H1 (cell line): ENCODE results near the gene ZNF526. TPM values are rescaled to one million over a fixed set of nuclear protein-coding genes. Genes with fewer than 3 reads are reported as not detected.

ENCODE experiments used
- CTCF ChIA-PET: fragments of 300-600 bp; sonication (Branson Sonifier 250); formaldehyde crosslinking; loops from one replicate; lab custom pipeline; 2021; ENCODE audit not compliant: partially characterized antibody; lab: Charles Lee
- POLR2A ChIA-PET: fragments of 300-600 bp; sonication (Branson Sonifier 250); formaldehyde crosslinking; loops from one replicate; lab custom pipeline; 2021; ENCODE audit warnings: inconsistent platforms; ENCODE audit not compliant: partially characterized antibody; lab: Charles Lee
- DNase-seq, 2 experiments: peaks; one replicate each; pipeline versions ENCODE4 v3.0.0 to v3.0.0-alpha.2; 2010 to 2022; ENCODE audit warnings: low spot score in 2 of 2, low read depth in 1 of 2, mixed read lengths in 1 of 2
- FAIRE-seq: peaks from 2 replicates; lab custom pipeline; 2011; peaks lifted over from hg19 to GRCh38; lab: Jason Lieb, UNC
- H2AFZ ChIP-seq: 2 replicates; pipeline ENCODE4 v1.8.1; 2012; ENCODE audit warnings: low read length, inconsistent platforms
- H2AK5ac ChIP-seq: 2 replicates; pipeline ENCODE4 v1.6.1; 2013; ENCODE audit warnings: low read depth, low read length
- H2BK120ac ChIP-seq: replicated peaks from 2 replicates; pipeline ENCODE3; 2013; ENCODE audit warnings: low read depth, low read length, inconsistent platforms
- H2BK12ac ChIP-seq: 2 replicates; pipeline ENCODE4 v1.6.1; 2013; ENCODE audit warnings: low read depth, low read length
- H2BK15ac ChIP-seq: 2 replicates; pipeline ENCODE4 v1.6.1; 2013; ENCODE audit warnings: low read length
- H2BK20ac ChIP-seq: 2 replicates; pipeline ENCODE4 v1.6.1; 2013; ENCODE audit warnings: low read length
- H2BK5ac ChIP-seq: 2 replicates; pipeline ENCODE4 v1.6.1; 2013; ENCODE audit warnings: low read depth, low read length
- H3K14ac ChIP-seq: 2 replicates; pipeline ENCODE4 v1.6.1; 2013; ENCODE audit warnings: inconsistent platforms; ENCODE audit not compliant: insufficient read length
- H3K18ac ChIP-seq: 2 replicates; pipeline ENCODE4 v1.6.1; 2013; ENCODE audit warnings: low read length; ENCODE audit errors: extremely low read depth
- H3K23ac ChIP-seq: 2 replicates; pipeline ENCODE4 v1.6.1; 2013; ENCODE audit warnings: inconsistent platforms; ENCODE audit not compliant: insufficient read length
- H3K23me2 ChIP-seq: 2 replicates; pipeline ENCODE4 v1.6.1; 2013; ENCODE audit warnings: low read depth, low read length
- H3K27ac ChIP-seq: 2 replicates; pipeline ENCODE4 v1.6.1; 2011; ENCODE audit warnings: low read depth, low read length, inconsistent platforms
- H3K27me3 ChIP-seq, 4 experiments: replicated peaks in 1 of 4; 1 replicate in 1 of 4; 2 replicates in 3 of 4; pipeline versions ENCODE4 v1.6.1 to v1.8.1; 2011 to 2013; ENCODE audit warnings: low read length in 3 of 4, mild to moderate bottlenecking in 3 of 4, inconsistent platforms in 2 of 4, mixed read lengths in 2 of 4, moderate library complexity in 1 of 4; ENCODE audit not compliant: control insufficient read depth in 3 of 4, insufficient read depth in 3 of 4; ENCODE audit errors: extremely low read depth in 1 of 4
- H3K36me3 ChIP-seq, 4 experiments: 2 replicates each; pipeline versions ENCODE4 v1.6.1 to v1.8.1; 2011 to 2013; ENCODE audit warnings: mild to moderate bottlenecking in 4 of 4, low read length in 3 of 4, moderate library complexity in 2 of 4, control low read depth in 1 of 4, inconsistent platforms in 1 of 4; ENCODE audit not compliant: insufficient read depth in 4 of 4, control insufficient read depth in 2 of 4
- H3K4ac ChIP-seq: replicated peaks from 2 replicates; pipeline ENCODE3; 2013; ENCODE audit warnings: low read length, low read depth, mixed read lengths, inconsistent platforms; ENCODE audit not compliant: insufficient read length
- H3K4me1 ChIP-seq, 4 experiments: replicated peaks in 1 of 4; 1 replicate in 1 of 4; 2 replicates in 3 of 4; pipeline versions ENCODE4 v1.6.1 to v1.8.1; 2011 to 2013; ENCODE audit warnings: low read length in 3 of 4, inconsistent platforms in 2 of 4, mixed read lengths in 1 of 4; ENCODE audit not compliant: insufficient read depth in 4 of 4, control insufficient read depth in 3 of 4
- H3K4me2 ChIP-seq, 2 experiments: 2 replicates each; pipeline versions ENCODE4 v1.6.1 to v1.8.1; 2011 to 2013; ENCODE audit warnings: low read depth in 2 of 2, low read length in 2 of 2, control low read depth in 1 of 2, inconsistent platforms in 1 of 2, mild to moderate bottlenecking in 1 of 2; ENCODE audit not compliant: insufficient read depth in 1 of 2
- H3K4me3 ChIP-seq, 4 experiments: fragments of 200-600, 300-600 bp in 1 of 4; sonication (generic), shearing (Covaris generic), sonication (Bioruptor Twin) in 1 of 4; 2 replicates each; pipeline versions ENCODE4 v1.5.1 to v1.8.1; 2011 to 2016; ENCODE audit warnings: low read length in 4 of 4, low read depth in 3 of 4, control low read depth in 2 of 4, inconsistent platforms in 2 of 4, mild to moderate bottlenecking in 2 of 4, mixed read lengths in 1 of 4, moderate library complexity in 1 of 4; ENCODE audit not compliant: insufficient read depth in 2 of 4; ENCODE audit errors: extremely low read depth in 1 of 4
- H3K56ac ChIP-seq: replicated peaks from 2 replicates; pipeline ENCODE3; 2013; ENCODE audit warnings: low read depth, mild to moderate bottlenecking, mixed read lengths, low read length, inconsistent platforms; ENCODE audit not compliant: insufficient read length
- H3K79me1 ChIP-seq: 2 replicates; pipeline ENCODE4 v1.6.1; 2013; ENCODE audit warnings: low read depth, low read length, control low read depth
- H3K79me2 ChIP-seq, 2 experiments: 2 replicates each; pipeline versions ENCODE4 v1.6.1 to v1.8.1; 2012 to 2013; ENCODE audit warnings: low read length in 2 of 2, mild to moderate bottlenecking in 2 of 2, inconsistent platforms in 1 of 2; ENCODE audit not compliant: insufficient read depth in 2 of 2, control insufficient read depth in 1 of 2
- H3K9ac ChIP-seq, 4 experiments: replicated peaks in 1 of 4; 1 replicate in 1 of 4; 2 replicates in 3 of 4; pipeline versions ENCODE4 v1.6.1 to v1.8.1; 2011 to 2013; ENCODE audit warnings: low read depth in 3 of 4, low read length in 3 of 4, control low read depth in 2 of 4, mild to moderate bottlenecking in 2 of 4, moderate library complexity in 2 of 4, inconsistent platforms in 1 of 4; ENCODE audit errors: extremely low read depth in 1 of 4
- H3K9me3 ChIP-seq, 2 experiments: 2 replicates each; pipeline versions ENCODE4 v1.6.1 to v1.8.1; 2012 to 2013; ENCODE audit warnings: mild to moderate bottlenecking in 2 of 2, moderate library complexity in 2 of 2, control low read depth in 1 of 2, inconsistent platforms in 1 of 2, low read depth in 1 of 2, low read length in 1 of 2, mixed read lengths in 1 of 2; ENCODE audit not compliant: insufficient read depth in 2 of 2
- H4K20me1 ChIP-seq, 2 experiments: replicated peaks in 1 of 2; 2 replicates each; pipeline versions ENCODE3 to v1.8.1; 2011 to 2013; ENCODE audit warnings: inconsistent platforms in 2 of 2, low read length in 2 of 2, mild to moderate bottlenecking in 1 of 2; ENCODE audit not compliant: insufficient read depth in 2 of 2, control insufficient read depth in 1 of 2
- H4K5ac ChIP-seq: 2 replicates; pipeline ENCODE4 v1.6.1; 2013; ENCODE audit warnings: low read length, low read depth, mixed read lengths, inconsistent platforms; ENCODE audit not compliant: insufficient read length
- H4K8ac ChIP-seq: 2 replicates; pipeline ENCODE4 v1.8.0; 2013; ENCODE audit warnings: mild to moderate bottlenecking, moderate library complexity, low read length, inconsistent platforms; ENCODE audit not compliant: insufficient read depth; ENCODE audit errors: extremely low read depth
- H4K91ac ChIP-seq: replicated peaks from 2 replicates; pipeline ENCODE3; 2013; ENCODE audit warnings: low read length, mixed read lengths, inconsistent platforms; ENCODE audit not compliant: insufficient read length
- CEBPB ChIP-seq: IDR thresholded peaks from 2 replicates; pipeline ENCODE4 v1.6.1; 2012; ENCODE audit warnings: low read depth, low read length
- CHD1 ChIP-seq: IDR thresholded peaks from 2 replicates; pipeline ENCODE4 v1.6.1; 2012; ENCODE audit warnings: low read depth, low read length, improper control_type of control experiment
- CREB1 ChIP-seq: IDR thresholded peaks from 2 replicates; pipeline ENCODE4 v1.6.1; 2012; ENCODE audit warnings: inconsistent platforms
- CTCF ChIP-seq, 3 experiments: IDR thresholded peaks; 1 replicate in 2 of 3; 2 replicates in 1 of 3; pipeline versions ENCODE4 v1.5.1 to v1.6.1; 2011; ENCODE audit warnings: low read length in 3 of 3, mild to moderate bottlenecking in 3 of 3, inconsistent platforms in 2 of 3, low read depth in 1 of 3, moderate library complexity in 1 of 3; ENCODE audit not compliant: insufficient read depth in 1 of 3; ENCODE audit errors: control extremely low read depth in 1 of 3
- KDM5A ChIP-seq: fragments of 200-600 bp; IDR thresholded peaks from 2 replicates; pipeline ENCODE4 v1.7.1; 2012; ENCODE audit warnings: mild to moderate bottlenecking, low read length, inconsistent platforms, mixed read lengths
- POLR2A ChIP-seq, 2 experiments: IDR thresholded peaks; 1 replicate in 1 of 2; 2 replicates in 1 of 2; pipeline ENCODE4 v1.6.1; 2011; ENCODE audit warnings: low read depth in 2 of 2, low read length in 2 of 2, mild to moderate bottlenecking in 2 of 2; ENCODE audit errors: control extremely low read depth in 1 of 2
- RBBP5 ChIP-seq: IDR thresholded peaks from 2 replicates; pipeline ENCODE4 v1.7.1; 2012; ENCODE audit warnings: low read depth, mild to moderate bottlenecking, inconsistent platforms, low read length, moderate library complexity, borderline replicate concordance
- RXRA ChIP-seq: IDR thresholded peaks from 2 replicates; pipeline ENCODE4 v1.6.1; 2011; ENCODE audit warnings: low read depth, mild to moderate bottlenecking, low read length, moderate library complexity; ENCODE audit not compliant: insufficient read depth
- SP1 ChIP-seq: IDR thresholded peaks from 2 replicates; pipeline ENCODE4 v1.6.1; 2011; ENCODE audit warnings: low read depth, low read length
- SP2 ChIP-seq: IDR thresholded peaks from 2 replicates; pipeline ENCODE4 v1.6.1; 2012; ENCODE audit warnings: mild to moderate bottlenecking, low read length, inconsistent platforms
- SP4 ChIP-seq: IDR thresholded peaks from 2 replicates; pipeline ENCODE4 v1.6.1; 2012; ENCODE audit warnings: low read length, inconsistent platforms
- YY1 ChIP-seq: IDR thresholded peaks from 2 replicates; pipeline ENCODE4 v1.6.1; 2011; ENCODE audit warnings: low read depth, mild to moderate bottlenecking, low read length
- WGBS, 2 experiments: shearing (Covaris generic) in 1 of 2; methylation state at CpG; one replicate each; pipeline versions ENCODE4 v1.1.6 to v1.1.7; 2013 to 2015; ENCODE audit warnings: low lambda C conversion rate in 2 of 2, mixed read lengths in 2 of 2, inconsistent platforms in 1 of 2, low coverage in 1 of 2, missing lambda C conversion rate in 1 of 2; ENCODE audit not compliant: insufficient replicate concordance in 2 of 2, insufficient coverage in 1 of 2, insufficient read length in 1 of 2; ENCODE audit errors: extremely low coverage in 1 of 2, missing lambda C conversion rate in 1 of 2; 5-methylcytosine and 5-hydroxymethylcytosine counted together
- polyA plus RNA-seq, 7 experiments: library from polyadenylated mRNA; depleted of rRNA in 3 of 7; stranded (reverse) in 5 of 7; unstranded in 2 of 7; fragments of >200 nt in 5 of 7; fragments of 200-250 nt in 2 of 7; gene quantifications; 1 replicate in 5 of 7; 2 replicates in 1 of 7; 4 replicates in 1 of 7; pipeline versions ENCODE4 v1.2.1 to v1.2.3, GENCODE V29; 2011 to 2013; ENCODE audit warnings: missing spikeins in 2 of 7, mixed read lengths in 2 of 7
- total RNA-seq: library from RNA; stranded (reverse); fragmentation: NEBNext Ultra II Directional; extraction: Animal tissue kit (Norgen Biotek cat#: 25700); gene quantifications from 2 replicates; pipeline ENCODE4 v1.2.1, GENCODE V29; 2021
- TF ChIP-seq, protein P1 (sequence below): IDR thresholded peaks from 2 replicates; pipeline ENCODE4 v1.6.1; 2011; ENCODE audit warnings: low read depth, mild to moderate bottlenecking, low read length; ENCODE audit not compliant: insufficient read depth

Gene ZNF526
- total and polyA plus RNA-seq, 2 of the 8 experiments (the other 6 are each of a cell fraction or from before 2014, with no cell fraction given) = 8.4 to 14.1 TPM

DNA sequence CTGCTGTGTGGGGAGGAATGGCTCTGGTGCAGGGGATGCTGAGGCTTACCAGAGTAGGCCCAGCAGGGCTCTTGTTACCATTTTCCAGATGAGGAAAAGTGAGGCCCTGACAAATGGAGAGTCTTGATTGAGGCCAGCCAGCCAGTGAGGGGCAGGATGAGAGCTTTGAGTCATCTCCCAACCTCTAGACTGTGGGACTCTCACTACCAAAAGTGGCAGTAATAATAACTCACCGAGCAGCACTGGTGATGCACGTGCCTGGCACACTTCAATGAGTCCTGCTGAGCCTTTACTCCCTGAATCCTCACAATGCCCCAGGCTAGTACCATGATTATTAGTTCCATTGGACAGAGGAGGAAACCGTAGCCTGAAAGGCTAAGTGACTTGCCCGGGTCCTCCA is 56.7 kb downstream of the ZNF526 start:
- CTCF ChIA-PET = interaction anchor here (1.0 to 7.4 kb wide), 5 partner anchors 11 to 101 kb away, joined by 3 to 260 read pairs (median 42); partner anchors contain the start of genes ERF and GSK3A
- no peaks in the 10 kb centered on the region for H3K79me2 ChIP-seq

More for the DNA sequence above, 56.7 kb downstream of the ZNF526 start:
- no peak overlapping the region for H4K8ac ChIP-seq
- H3K4me3 ChIP-seq = no peak overlapping the region
- H2AFZ ChIP-seq = no peak overlapping the region
- H2AK5ac ChIP-seq = no peak overlapping the region
- H3K23ac ChIP-seq = no peak overlapping the region
- peaks cover 0 to 10% of the 10 kb centered on the region in 2 experiments for H4K20me1 ChIP-seq
- DNase-seq = no peak
- H2BK15ac ChIP-seq = no peak overlapping the region
- no peak overlapping the region for H3K56ac ChIP-seq
- no peak overlapping the region for H2BK120ac ChIP-seq
- H2BK12ac ChIP-seq = no peak overlapping the region
- H2BK5ac ChIP-seq = no peak overlapping the region
- H3K4me1 ChIP-seq = peaks cover under 1 to 18% (median 7%) of the 10 kb centered on the region in 4 experiments
- no peak overlapping the region for H3K4ac ChIP-seq
- no peak overlapping the region for H3K4me2 ChIP-seq
- TF ChIP-seq, protein P1, sequence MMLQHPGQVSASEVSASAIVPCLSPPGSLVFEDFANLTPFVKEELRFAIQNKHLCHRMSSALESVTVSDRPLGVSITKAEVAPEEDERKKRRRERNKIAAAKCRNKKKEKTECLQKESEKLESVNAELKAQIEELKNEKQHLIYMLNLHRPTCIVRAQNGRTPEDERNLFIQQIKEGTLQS = no peak
- TF ChIP-seq CEBPB = no peak
- TF ChIP-seq SP4 = no peak
- TF ChIP-seq SP2 = no peak
- no peak for TF ChIP-seq CREB1
- no peak for TF ChIP-seq YY1
- TF ChIP-seq POLR2A (IDR thresholded peaks at IDR 0.05; ENCODE audit: control extremely low read depth in 1 of 2, low read depth in 2 of 2, low read length in 2 of 2) = no peak
- no peak for TF ChIP-seq CHD1
- no peak for TF ChIP-seq KDM5A
- TF ChIP-seq RBBP5 = no peak
- TF ChIP-seq RXRA = no peak
- no peak for TF ChIP-seq CTCF (IDR thresholded peaks at IDR 0.05; ENCODE audit: control extremely low read depth in 1 of 3, insufficient read depth in 1 of 3, low read depth in 1 of 3, low read length in 3 of 3)
- TF ChIP-seq SP1 = no peak
- TF ChIP-seq, all 59 proteins: peak for 0
- no peak overlapping the region for H4K91ac ChIP-seq
- WGBS, 2 experiments = 88% methylated on average over 4 of the region's 4 CpGs; no CpG with 5 or more reads in 1 of the 2 experiments
- no peak overlapping the region for H2BK20ac ChIP-seq
- peaks cover 0 to 15% (median 5%) of the 10 kb centered on the region in 4 experiments; a peak in 2 of 8 replicates for H3K36me3 ChIP-seq
- no peaks in the 10 kb centered on the region for H3K79me1 ChIP-seq
- no peaks in the 10 kb centered on the region for H3K27me3 ChIP-seq
- H4K5ac ChIP-seq = no peak overlapping the region
- no peak overlapping the region for H3K18ac ChIP-seq
- H3K27ac ChIP-seq = no peak overlapping the region
- FAIRE-seq = no peak
- POLR2A ChIA-PET = interaction anchor here (0.6 to 6.5 kb wide), 2 partner anchors 31 to 836 kb away, joined by 3 to 68 read pairs; no protein-coding TSS in a partner anchor
- no peak overlapping the region for H3K9ac ChIP-seq
- H3K23me2 ChIP-seq = peaks cover 9% of the 10 kb centered on the region; the same call in 1 of the 2 replicates
- no peaks in the 10 kb centered on the region for H3K9me3 ChIP-seq
- H3K14ac ChIP-seq = no peak overlapping the region
